RPMI7951 (cell line): ENCODE measurements around the gene SGSM2. TPM values are rescaled to one million over a fixed set of nuclear protein-coding genes. Genes with fewer than 3 reads are reported as not detected.

Experiments used
- DNase-seq: peaks from one replicate; pipeline ENCODE4 v3.0.0-alpha.2; 2012; ENCODE audit warnings: low read depth
- total RNA-seq: library from RNA; depleted of rRNA; stranded (reverse); fragments of >200 nt; shearing (Covaris generic); gene quantifications from 2 replicates; pipeline ENCODE4 v1.2.3, GENCODE V29; 2014

SGSM2 gene
- total RNA-seq, 1 experiment from 2014 or later, result 9.1 TPM

DNA sequence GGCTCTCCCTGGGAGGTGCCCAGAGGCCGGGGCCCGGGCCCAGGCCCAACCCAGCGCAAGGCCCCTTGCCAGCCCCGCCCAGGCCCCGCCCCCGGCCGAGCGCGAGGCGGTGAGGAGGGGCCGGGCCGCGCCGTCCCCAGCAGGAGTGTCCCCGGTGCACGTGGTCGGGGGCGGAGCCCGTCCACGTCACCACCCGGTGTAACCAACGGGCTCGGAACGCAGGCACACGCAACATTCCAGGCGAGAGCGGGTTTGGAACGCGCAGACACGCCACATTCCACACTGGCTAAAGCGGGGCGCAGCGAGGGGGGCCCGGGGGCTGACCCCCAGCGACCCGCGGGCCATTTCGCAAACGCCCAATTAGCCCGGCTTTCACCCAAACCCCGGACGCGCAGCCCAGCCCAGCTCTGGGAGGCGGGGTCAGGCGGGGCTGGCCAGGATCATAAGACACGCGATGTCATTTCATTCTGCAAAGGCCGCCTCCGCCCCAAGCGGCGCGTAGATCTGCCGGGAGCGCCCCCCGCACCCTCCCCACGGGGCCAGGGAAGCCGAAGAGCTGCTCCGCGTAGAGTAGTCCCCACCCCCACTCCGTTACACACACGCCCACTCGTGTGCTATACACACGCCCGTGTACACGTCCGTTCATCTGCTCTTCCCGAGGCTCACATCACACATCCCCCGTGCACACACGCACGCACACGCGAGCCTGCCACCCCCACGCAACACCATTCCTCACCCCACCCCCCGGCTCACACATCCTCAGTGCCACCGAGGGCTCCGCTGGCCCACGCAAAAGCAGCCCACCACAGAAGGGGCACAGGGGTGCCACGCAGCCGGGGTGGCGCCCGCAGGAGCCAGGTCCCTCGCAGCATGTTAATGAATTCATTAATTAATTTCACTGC, 62.5 kb downstream of the SGSM2 start:
- DNase-seq, result peak; percentile 91

DNA sequence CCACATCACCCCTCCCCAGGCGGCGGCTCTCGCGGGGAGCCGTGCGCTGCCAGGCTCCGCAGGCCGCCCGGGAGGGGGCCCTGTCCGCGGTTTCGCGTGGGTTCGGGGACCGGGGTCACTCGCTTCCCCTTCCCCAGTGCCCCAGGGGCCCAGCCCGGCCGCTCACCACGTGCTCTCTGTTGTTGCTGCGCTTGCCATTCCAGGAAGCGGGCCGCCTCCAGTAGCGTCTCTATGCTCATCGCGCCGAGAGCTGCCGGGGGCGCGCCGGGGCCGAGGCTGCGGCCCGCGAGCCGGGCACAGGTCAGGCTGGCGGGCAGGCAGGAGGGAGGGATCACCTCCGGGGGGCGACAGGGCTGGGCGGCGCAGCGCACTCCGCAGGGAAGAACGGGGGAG, 63.2 kb downstream of the SGSM2 start:
- peak; percentile 39 for DNase-seq

DNA sequence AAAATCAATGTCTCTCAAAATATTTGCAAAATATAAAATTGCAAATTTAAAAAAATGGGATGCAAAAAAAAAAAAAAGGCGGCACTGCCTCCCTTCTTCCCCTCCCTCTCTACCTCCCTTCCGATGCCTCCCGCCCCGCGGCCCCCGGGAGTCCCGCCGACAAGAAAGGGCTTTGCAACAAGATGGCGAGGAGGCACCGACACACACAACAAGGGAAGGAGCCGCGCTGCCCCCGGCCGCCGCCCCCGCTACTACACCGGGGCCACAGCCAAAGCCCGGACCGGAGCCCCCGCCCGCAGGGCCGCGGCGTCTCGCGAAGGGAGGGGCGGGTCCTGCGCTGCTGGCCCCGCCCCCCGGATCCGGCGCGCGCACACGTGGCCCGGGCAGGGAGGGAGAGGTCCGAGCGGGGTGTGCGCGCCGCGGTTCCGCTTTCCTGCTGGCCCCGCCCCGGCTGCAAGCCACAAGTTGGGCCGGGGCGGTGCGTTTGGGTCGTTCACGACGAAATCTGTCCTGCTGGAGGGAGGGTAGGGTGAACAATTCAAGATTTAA, 63.6 kb downstream of the SGSM2 start, which contains the start of gene MNT:
Gene MNT (minus strand): TSS at position 184 of the 549 bp plus-strand sequence. CDS start 348 bp downstream, outside the sequence.
- peak; percentile 90 for DNase-seq

DNA sequence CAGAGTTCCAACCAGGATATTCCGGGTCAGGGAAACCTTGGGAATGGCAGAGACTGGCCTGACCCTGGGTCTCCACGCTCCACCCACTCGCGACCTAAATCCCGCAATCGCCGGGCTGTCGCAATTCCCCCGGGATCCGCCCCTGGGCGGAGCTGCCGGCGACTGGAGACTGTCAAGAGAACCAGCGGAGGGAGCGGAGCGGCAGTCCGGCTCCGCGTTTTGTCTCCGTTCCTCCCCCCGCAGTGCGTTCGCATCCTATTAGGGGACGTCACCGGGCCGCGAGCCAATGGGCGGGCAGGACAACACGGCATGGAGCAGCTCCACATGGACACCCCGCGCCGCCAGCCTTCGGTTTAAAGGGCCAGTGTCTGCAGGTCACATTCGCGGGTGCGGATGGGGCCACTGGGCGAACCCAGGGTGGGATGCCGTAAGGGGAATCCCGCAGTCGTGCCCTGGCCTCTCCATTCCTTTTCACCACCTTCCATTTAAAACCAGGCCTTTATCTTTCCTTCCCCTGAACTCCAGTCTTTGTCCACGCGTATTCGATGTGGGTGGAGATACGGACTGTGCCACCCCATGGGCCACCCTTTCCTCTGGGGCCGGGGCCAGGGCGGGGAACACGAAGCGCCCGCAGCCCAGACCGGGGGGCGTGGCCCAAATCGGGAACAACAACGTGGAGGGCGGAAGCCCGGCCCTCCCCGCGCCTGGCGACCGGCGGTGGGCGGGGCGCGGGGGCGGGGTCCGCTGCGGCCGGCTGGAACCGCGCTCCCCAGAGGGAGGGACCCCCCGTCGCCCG, 64.3 kb downstream of the SGSM2 start:
- peak; percentile 98 for DNase-seq

DNA sequence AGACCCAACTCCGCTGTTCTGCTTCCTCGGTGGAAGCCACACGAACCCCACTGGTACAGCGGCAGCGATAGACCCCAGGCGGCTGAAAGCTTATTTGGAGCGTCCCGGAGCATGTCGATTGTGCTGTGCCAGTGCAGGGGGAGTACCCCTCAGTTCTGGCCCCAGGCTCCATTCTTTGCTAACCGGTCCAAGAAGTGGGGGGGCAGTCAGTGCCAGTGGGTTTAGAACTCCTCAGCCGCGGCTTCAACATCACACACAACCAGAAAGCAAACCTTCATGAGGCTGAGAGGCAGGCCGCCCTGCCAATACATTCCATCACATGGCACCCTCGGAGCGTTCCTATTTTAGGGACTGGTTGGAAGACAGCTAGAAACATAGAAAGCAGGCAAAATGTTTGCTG, 65.2 kb downstream of the SGSM2 start:
- no peak for DNase-seq

DNA sequence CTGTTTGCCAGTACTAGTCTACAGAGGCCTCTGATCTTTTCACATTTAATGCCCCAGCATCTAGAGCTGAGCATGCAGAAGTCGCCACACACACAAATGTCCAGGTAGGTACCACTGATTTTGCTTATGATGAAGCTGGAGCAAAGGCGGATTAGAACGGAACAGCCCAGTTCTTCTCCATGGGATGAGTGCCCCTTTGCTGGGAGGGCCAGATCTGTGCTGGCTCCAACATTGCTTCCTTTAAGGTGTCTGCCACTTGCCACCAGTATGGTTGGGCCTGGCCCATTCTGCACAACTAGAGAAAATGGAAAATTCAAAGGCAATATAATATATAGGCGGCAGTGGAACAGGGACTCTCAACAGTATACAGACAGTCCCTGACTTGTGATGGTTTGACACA, 65.7 kb downstream of the SGSM2 start:
- DNase-seq, result no peak

DNA sequence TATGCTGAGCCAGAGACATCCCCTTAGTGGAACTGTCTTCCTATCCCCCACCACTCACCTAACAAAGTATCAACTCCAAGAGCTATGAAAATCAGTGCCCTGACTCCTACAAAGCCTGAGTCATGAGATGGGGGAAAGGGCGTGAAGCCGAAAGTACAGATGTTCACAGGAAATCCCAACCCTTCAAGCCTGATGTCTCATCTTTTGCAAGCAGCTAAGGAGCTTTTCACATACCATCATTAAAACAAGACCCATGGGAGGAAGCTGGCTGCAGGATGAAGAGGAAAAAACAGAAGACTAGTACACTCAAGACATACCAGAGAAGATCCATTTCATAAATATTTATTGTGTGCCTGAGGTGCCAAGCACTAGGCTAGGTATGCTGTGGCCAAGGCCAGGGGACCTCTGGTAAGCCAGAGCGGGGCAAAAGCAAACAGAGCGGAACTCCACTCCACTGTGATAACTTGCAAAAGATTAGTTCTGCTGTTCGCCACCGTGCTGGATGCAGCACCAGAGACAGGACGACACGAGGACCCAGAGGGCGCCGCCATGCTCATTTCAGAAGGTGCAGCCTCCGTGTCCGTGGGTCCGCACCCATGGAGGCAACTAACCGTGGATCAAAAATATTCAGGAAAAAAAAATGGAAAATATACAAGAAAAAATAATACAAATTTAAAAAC, 68.1 kb downstream of the SGSM2 start:
- peak; percentile 85 for DNase-seq

DNA sequence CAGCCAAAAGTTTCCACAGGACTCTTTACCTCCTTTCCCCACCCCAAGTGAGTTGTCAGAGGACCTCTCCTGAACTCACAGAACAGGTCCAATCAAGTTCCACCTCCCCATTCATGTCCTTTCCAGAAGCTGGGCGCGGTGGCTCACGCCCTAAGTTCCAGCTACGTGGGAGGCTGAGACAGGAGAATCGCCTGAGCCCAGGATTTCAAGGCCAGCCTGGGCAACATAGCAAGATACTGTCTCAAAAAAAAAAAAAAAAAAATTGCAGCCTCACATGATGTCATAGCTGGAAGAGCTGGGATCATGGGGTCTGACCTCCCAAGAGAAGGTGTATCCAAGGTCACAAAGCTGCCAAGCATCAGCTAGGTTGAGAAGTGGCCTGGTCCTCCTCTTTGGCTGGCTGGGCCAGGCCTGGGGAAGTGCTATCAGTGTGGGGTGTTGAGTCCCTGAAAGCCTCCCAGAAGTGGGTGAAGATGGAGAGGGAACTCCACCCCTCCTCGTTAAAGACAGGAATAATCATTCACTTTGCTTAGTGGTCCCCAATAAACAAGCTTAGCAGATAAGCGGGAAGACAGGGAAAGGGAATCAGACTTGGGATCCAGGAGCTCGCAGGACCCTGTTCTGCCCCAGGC, 69.1 kb downstream of the SGSM2 start:
- no peak for DNase-seq

DNA sequence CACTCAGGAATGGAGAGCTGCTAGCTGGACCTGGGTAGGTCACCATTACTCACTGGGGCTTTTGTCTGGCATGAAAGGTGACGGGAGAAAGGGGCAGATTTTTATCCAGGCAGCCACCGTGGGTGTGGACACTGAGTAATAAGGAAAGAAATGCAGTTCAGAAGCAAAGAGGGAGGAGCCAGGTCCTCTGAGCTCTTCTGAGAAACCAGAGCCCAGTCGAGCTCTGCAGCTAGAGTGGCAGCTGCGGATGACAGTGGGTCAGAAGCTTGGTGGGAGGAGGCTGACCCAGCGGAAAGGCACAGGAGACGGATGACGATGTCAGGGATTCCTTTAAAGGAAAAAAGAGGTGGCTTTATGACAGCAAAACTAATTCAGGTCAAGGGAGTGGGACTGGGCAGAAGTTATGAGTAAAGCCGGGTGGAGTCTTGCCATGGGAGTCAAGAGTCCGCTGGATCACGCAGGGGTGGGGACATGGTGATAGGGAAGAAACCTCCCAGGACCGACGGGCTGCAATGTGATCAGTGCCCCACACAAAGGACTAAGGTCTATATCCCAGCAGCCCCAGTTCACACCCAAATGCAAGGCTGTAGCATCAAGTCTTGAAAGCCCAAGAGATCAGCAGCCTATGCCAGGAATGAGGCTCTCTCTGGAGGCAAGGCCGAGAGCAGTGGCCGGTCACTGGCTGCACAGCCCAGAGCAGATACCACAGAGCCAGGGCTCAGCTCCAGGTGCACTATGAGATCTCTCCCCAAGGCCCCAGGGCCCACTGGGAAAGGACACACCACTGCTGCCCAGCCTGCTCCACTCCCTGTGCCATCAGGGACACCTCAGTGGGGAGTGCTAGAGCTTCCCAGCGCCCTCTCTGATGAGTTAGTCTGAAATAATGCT, 69.8 kb downstream of the SGSM2 start:
- peak; percentile 93 for DNase-seq

DNA sequence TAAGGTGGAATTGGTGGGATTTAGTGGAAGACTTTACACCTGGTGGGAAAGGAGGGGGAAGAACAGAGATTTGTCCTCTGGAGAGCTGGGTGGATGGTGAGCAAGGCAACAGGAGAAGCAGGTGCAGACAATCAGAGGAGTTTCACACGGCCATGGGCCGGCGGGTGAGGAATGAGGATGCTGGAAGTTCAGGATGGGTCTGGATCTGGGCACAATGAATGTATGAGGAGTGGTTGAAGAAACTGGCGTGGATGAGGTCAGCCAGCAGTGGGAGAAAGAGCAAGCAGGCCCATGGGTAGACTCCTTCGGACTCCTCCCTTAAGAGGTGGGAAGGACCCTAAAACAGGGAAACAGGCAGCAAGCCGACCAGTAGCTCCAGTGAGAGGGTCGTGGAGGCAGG, 73.7 kb downstream of the SGSM2 start:
- DNase-seq, result no peak

DNA sequence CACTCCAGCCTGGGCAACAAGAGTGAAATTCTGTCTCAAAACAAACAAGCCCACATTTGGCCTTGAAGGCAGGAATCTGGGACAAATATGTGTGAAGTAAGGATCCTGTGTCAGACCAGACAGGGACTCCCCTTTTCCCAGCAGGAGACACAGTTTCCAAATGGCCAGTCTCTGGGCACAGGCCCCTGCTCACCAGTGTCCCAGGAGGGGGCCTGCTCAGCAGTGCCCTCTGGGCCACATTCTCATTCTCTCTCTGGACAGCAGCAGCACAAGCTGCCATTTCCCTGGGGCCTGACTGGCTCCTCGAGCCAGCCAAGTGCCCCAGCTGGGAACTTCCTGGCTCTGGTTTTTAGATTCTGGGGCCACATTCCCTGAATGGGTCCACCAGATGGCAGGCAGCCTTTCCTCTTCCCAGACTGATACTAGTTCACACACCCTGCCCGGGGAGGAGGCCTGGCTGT, 75.3 kb downstream of the SGSM2 start:
- DNase-seq, result peak; percentile 61

DNA sequence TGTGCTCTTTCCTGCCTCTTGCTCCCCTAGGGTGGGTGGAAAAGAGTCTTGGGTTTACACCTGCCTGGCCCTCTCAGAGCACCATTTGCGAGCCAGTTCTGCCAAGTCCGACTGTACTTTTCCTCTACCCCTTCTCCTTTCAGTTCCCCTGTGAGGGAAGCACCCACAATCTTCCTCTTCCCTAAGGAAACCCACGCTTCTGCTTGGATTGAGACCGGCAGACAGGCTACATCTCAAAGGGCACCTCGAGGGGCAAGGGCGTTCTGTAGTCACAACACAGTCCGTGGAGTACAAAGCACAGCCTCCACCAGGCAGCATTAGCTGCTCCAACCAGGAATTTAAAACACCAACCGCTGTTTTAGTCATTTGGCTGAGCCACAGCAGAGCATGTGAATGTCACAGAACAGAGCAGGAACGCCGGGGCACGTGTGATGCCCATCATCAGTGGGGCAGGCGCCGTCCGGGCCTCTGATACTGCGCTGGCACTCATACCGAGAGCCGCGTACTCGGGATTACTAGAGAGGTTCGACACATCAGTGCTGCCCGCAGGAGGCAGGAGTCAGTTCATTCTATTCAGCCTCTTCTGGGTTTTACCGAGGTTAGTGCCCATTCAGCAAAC, 77.3 kb downstream of the SGSM2 start:
- DNase-seq, result no peak

DNA sequence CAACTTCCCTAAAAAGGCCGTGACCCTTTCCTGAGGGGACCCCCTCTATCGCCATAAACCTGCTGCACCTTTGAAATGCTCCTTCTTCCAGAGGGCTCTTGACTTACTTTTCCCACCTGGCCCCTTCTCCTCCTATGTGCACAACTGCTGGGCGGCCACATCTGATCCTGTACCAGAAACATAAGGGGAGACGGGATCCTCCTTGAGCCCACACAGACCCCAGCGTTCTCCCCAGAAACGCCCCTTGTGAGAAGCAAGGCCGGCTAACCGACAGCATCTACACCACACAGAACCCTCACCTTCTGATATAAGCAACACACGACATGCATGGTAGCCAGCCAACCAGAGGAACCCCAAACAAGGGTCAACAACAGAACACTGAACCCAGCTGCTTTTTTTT, 77.8 kb downstream of the SGSM2 start:
- DNase-seq, result no peak

DNA sequence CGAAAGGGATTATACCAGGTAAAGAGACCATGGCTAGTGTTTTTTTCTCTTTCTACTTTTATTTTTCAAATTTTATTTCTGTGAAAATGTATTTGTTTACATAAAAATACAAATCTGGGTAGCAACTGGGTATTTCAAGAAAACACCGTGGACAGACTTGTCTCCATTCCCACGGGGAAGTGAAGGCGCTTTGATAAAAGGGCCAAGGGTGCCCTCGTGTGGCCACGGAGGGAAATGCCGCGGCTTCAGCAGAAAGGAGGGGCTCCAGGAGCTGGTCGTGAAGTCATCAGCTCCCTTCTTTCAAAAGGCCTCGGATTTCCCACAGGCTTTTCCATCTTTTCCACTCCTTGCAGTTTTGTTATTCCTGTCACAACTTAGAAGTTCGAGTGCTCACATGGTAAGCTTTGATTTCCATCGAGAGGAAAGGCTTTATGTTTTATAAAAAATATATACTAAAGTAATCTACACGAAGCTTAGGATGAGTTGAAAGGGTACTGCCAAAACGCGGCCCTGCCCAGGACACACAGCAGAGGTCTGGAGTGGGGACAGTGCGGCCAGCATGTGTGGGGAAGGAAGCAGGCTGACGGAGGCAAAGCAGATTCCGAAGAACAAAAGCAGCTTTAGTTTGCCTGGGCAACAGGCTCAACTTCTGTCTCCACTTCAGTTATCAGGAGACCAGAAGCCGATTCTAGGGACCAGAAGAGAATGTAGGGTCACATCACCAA, 78.9 kb downstream of the SGSM2 start:
- peak; percentile 72 for DNase-seq

DNA sequence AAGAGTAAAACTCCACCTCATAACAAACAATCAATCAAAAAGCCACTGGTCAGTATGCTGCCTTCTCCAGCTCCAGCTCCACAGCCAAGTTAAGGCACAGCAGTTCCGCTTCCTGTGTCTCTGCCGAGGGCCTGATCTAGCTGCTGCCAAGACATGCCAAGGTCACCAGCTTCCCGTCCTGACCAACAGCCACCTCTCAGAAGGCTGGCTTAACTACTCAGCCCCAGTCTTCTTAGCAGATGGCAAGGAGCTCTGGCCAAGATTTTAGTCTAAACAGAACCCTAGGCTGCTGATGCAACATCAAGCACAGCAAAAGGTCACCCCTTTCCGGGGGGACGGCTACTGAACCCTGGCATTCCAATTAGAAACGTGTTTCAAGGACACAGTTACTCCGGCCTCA, 81.3 kb downstream of the SGSM2 start:
- DNase-seq, result no peak

DNA sequence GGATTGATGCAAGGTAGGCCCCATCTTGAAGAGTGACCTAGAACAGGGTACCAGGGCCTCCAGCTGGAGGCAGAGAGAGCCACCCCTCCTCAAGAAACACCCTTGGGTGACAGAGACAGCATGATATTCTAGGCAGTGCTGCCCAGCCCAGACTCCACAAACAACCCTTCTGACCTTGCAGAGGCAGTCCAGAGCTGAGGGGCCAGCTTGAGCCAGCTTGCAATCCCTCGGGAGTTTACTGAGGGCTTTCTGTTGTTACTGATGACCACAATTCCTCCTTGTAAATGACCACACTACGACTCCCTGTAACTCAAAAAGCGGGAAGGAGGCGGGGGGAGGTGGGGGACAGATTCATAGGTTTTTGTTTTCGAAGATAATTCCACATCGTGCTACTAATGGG, 82.2 kb downstream of the SGSM2 start:
- DNase-seq, result no peak

DNA sequence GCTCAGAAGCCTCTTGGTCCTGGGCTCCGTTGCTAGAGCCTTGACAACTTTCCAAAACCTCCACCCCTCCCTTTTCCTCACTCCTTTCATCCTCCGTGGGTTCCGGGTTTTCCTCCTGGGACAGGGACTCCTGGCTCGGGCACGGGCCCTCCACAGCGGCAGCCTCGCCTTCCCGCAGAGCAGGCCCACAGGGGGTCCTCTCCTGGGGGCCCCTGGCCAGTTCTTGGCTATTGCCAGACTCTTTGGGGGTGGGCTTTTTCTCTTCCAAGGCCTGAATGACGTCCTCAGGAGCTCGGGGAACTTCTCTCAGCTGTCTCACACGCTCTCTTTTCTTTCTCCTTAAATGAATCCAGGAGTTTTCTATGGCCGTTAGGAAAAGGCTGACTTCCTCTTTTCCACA, 82.9 kb downstream of the SGSM2 start:
- DNase-seq, result no peak

DNA sequence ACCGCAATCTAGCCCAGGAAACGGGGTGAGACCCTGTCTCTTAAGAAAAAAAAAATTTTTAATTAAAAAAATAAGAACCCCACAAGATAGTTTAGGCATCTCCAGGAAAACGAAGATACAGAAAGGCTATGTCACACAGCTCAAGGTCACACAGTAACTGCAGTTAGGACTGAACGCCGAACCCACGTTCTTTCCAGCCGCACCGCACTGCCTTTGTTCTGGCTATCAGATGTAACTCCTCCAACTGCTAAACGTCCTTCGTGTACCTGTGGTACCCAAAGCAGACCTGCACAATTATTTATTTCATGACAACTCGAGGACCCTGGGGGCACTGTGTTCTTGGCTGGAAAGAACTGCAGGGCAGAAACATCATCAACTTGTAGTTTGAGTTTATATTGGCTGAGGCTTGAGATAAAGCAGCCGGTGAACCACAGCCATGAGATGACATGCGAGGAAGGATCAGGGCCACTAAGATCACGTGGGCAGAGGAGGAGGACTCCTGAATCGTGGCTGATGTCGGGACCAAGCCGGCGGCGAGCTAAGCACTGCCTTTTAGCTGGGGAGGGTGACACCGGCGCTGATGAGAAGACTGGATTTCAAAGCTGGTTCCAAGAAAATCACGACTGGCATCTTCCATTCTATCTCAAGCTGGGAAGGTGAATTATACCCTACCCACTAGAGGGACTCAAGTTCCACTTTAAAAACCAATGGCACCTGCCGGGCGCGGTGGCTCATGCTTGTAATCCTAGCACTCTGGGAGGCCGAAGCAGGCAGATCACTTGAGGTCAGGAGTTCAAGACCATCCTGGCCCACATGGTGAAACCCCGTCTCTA, 84.2 kb downstream of the SGSM2 start:
- DNase-seq, result no peak
